Effector memory CD8-positive, alpha-beta T cell (primary cell): ENCODE results near the gene OS9.
A peak's percentile ranks its signal among the peaks of the same experiment; 100 is the strongest.
"Not testable (repeated sequence)": the region's sequence is repeated elsewhere in the genome, so short reads cannot be mapped to it uniquely, and the experiment has no call there.

Experiments
- ATAC-seq: fragments of 150-1000 bp; cut with Tn5 transposase; replicated peaks from 2 replicates; pipeline ENCODE4 v1.10.0; 2021; ENCODE audit warnings: mild to moderate bottlenecking, moderate library complexity
- DNase-seq, 3 experiments: peaks; one replicate each; pipeline ENCODE4 v3.0.0; 2021
- H3K27ac Mint-ChIP-seq, 2 donors: one replicate each; pipeline ENCODE4 v1.8.0; 2022; ENCODE audit warnings: mild to moderate bottlenecking in 2 of 2, mixed read lengths in 2 of 2, moderate library complexity in 2 of 2
- H3K27me3 Mint-ChIP-seq, 2 donors: one replicate each; pipeline ENCODE4 v1.8.0; 2022; ENCODE audit warnings: mixed read lengths in 2 of 2
- H3K36me3 Mint-ChIP-seq: one replicate; pipeline ENCODE4 v1.8.0; 2022; ENCODE audit warnings: mild to moderate bottlenecking, moderate library complexity, mixed read lengths; ENCODE audit not compliant: insufficient read depth
- H3K4me1 Mint-ChIP-seq, 2 donors: one replicate each; pipeline ENCODE4 v1.8.0; 2022; ENCODE audit warnings: low read depth in 2 of 2, mixed read lengths in 2 of 2
- H3K4me3 Mint-ChIP-seq, 2 donors: one replicate each; pipeline ENCODE4 v1.8.0; 2022; ENCODE audit warnings: mild to moderate bottlenecking in 2 of 2, mixed read lengths in 2 of 2, moderate library complexity in 2 of 2
- H3K9me3 Mint-ChIP-seq, 2 donors: one replicate each; pipeline ENCODE4 v1.8.0; 2022; ENCODE audit warnings: mixed read lengths in 2 of 2
- total RNA-seq, 9 experiments: gene quantifications; one replicate each; lab custom pipeline; 2026; lab: John Stamatoyannopoulos, UW

The OS9 gene, protein sequence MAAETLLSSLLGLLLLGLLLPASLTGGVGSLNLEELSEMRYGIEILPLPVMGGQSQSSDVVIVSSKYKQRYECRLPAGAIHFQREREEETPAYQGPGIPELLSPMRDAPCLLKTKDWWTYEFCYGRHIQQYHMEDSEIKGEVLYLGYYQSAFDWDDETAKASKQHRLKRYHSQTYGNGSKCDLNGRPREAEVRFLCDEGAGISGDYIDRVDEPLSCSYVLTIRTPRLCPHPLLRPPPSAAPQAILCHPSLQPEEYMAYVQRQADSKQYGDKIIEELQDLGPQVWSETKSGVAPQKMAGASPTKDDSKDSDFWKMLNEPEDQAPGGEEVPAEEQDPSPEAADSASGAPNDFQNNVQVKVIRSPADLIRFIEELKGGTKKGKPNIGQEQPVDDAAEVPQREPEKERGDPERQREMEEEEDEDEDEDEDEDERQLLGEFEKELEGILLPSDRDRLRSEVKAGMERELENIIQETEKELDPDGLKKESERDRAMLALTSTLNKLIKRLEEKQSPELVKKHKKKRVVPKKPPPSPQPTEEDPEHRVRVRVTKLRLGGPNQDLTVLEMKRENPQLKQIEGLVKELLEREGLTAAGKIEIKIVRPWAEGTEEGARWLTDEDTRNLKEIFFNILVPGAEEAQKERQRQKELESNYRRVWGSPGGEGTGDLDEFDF
- total RNA-seq, result 186 to 246 (median 205) reads per million in 9 experiments

GRCh38 chr12:57693659-57694458 is at the start of gene OS9:
TSS of gene OS9 (plus strand) at chr12:57694132. CDS start at chr12:57694162, 30 bp downstream.
- Mint-ChIP-seq H3K9me3 (no peaks in the 10 kb centered on the region), H3K4me3 (no peak within 1 kb of the TSS), H3K27me3 (peaks cover 13 to 22% of the 10 kb centered on the region in 2 donors)

DNA sequence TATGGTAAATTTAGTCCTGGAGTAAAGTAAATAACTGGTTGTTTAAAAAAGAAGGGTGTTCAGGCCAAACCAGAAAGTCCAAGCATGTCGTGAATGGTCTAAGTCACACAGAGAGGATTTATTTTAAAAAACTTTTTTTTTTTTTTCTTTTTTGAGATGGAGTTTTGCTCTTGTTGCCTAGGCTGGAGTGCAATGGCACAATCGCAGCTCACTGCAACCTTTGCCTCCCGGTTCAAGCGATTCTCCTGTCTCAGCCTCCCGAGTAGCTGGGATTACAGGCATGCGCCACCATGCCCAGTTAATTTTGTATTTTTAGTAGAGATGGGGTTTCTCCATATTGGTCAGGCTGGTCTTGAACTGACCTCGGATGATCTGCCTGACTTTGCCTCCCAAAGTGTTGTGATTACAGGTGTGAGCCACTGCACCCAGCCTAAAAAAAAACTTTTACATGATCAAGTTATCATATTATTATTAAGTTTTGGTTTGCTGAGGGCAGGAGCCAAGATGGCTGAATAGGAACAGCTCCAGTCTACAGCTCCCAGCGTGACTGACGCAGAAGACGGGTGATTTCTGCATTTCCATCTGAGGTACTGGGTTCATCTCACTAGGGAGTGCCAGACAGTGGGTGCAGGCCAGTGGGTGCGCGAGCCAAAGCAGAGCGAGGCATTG is 47.8 kb upstream of the OS9 start:
- not testable (repeated sequence) for ATAC-seq, H3K4me1 Mint-ChIP-seq, H3K9me3 Mint-ChIP-seq, H3K27ac Mint-ChIP-seq, H3K36me3 Mint-ChIP-seq, H3K4me3 Mint-ChIP-seq, DNase-seq
- peaks cover 14 to 15% of the 10 kb centered on the region in 2 donors for H3K27me3 Mint-ChIP-seq

More at GRCh38 chr12:57693659-57694458, at the start of gene OS9:
- Mint-ChIP-seq H3K4me1 (peaks cover 6 to 7% of the 10 kb centered on the region in 2 donors), H3K36me3 (peaks cover 19% of the 10 kb centered on the region), H3K27ac (no peak within 1 kb of the TSS)
- DNase-seq (peak; percentile 92 to 95 (median 92)), ATAC-seq (peak; percentile 93)

DNA sequence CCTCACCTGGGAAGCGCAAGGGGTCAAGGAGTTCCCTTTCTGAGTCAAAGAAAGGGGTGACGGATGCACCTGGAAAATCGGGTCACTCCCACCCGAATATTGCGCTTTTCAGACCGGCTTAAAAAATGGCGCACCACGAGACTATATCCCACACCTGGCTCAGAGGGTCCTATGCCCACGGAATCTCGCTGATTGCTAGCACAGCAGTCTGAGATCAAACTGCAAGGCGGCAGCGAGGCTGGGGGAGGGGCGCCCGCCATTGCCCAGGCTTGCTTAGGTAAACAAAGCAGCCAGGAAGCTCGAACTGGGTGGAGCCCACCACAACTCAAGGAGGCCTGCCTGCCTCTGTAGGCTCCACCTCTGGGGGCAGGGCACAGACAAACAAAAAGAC is 47.3 kb upstream of the OS9 start:
- not testable (repeated sequence) for H3K9me3 Mint-ChIP-seq, H3K4me1 Mint-ChIP-seq, H3K36me3 Mint-ChIP-seq, DNase-seq, ATAC-seq, H3K4me3 Mint-ChIP-seq, H3K27ac Mint-ChIP-seq
- peaks cover 10% of the 10 kb centered on the region in 2 donors for H3K27me3 Mint-ChIP-seq

DNA sequence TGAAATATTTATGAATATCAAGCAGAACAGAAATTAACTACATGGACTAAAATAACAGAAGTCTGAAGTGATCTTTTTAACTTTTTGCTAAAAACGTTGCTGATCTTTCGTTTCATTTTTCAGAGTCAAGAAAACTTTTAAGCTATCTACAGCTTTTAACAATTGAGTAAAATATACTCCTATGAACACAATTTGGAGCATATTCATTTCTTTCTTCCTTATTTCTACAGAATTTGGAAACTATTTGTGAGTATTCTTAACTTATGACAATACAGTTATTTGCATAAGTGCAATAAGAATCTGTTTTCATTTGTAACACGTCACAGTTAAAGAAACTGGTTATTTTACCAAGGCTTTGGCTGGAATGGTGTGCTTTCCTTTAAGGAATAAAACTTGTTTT is 39.9 kb upstream of the OS9 start:
- H3K4me3 Mint-ChIP-seq, result no peak overlapping the region
- DNase-seq, result no peak
- H3K27me3 Mint-ChIP-seq, result peaks cover 15 to 16% of the 10 kb centered on the region in 2 donors
- no peaks in the 10 kb centered on the region for H3K4me1 Mint-ChIP-seq
- no peaks in the 10 kb centered on the region for H3K36me3 Mint-ChIP-seq
- H3K9me3 Mint-ChIP-seq, result peaks cover 0 to 1% of the 10 kb centered on the region in 2 donors
- ATAC-seq, result no peak
- H3K27ac Mint-ChIP-seq, result no peak overlapping the region

DNA sequence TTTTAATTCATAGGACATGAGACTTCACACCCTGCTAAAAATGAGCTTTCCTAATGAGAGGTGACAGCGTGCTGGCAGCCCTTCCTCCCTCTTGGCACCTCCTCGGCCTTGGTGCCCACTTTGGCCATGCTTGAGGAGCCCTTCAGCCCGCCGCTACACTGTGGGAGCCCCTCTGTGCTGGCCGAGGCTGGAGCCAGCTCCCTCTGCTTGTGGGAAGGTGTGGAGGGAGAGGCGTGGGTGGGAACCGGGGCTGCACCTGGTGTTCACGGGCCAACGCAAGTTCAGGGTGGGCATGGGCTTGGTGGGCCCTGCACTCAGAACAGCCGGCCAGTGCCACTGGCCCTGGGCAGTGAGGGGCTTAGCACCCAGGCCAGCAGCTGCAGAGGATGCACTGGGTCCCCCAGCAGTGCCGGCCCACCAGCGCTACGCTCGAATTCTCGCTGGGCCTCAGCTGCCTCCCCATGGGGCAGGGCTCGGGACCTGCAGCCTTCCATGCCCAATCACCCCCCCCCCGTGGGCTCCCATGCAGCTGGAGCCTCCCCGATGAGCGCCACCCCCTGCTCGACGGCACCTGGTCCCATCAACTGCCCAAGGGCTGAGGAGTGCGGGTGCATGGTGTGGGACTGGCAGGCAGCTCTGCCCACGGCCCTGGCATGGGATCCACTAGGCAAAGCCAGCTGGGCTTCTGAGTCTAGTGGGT is 38.2 kb upstream of the OS9 start:
- Mint-ChIP-seq H3K4me1 (no peaks in the 10 kb centered on the region), H3K9me3 (peaks cover 0 to 1% of the 10 kb centered on the region in 2 donors), H3K27me3 (peaks cover 13 to 24% of the 10 kb centered on the region in 2 donors), H3K27ac (no peak overlapping the region), H3K4me3 (no peak overlapping the region), H3K36me3 (no peaks in the 10 kb centered on the region)
- ATAC-seq, result no peak
- DNase-seq, result no peak

GRCh38 chr12:57656408-57656807 is 37.5 kb upstream of the OS9 start:
- H3K4me1 Mint-ChIP-seq, H3K4me3 Mint-ChIP-seq, H3K27ac Mint-ChIP-seq, ATAC-seq, H3K36me3 Mint-ChIP-seq, H3K9me3 Mint-ChIP-seq, DNase-seq: not testable (repeated sequence)
- peaks cover 13 to 24% of the 10 kb centered on the region in 2 donors for H3K27me3 Mint-ChIP-seq

- Mint-ChIP-seq H3K4me1 (no peaks in the 10 kb centered on the region), H3K4me3 (no peak overlapping the region), H3K36me3 (no peaks in the 10 kb centered on the region), H3K27me3 (peaks cover 13 to 24% of the 10 kb centered on the region in 2 donors), H3K27ac (no peak overlapping the region), H3K9me3 (peaks cover 0 to 1% of the 10 kb centered on the region in 2 donors)
- ATAC-seq (no peak), DNase-seq (no peak)
Observed at GRCh38 chr12:57657744-57658143, 36.2 kb upstream of the OS9 start.

GRCh38 chr12:57658890-57659289 is 35.0 kb upstream of the OS9 start:
- no peak overlapping the region for H3K4me3 Mint-ChIP-seq
- no peaks in the 10 kb centered on the region for H3K36me3 Mint-ChIP-seq
- no peak overlapping the region for H3K27ac Mint-ChIP-seq
- H3K9me3 Mint-ChIP-seq, result no peaks in the 10 kb centered on the region
- DNase-seq (no peak), ATAC-seq (no peak)
- peaks cover 13 to 24% of the 10 kb centered on the region in 2 donors for H3K27me3 Mint-ChIP-seq
- H3K4me1 Mint-ChIP-seq, result no peaks in the 10 kb centered on the region

DNA sequence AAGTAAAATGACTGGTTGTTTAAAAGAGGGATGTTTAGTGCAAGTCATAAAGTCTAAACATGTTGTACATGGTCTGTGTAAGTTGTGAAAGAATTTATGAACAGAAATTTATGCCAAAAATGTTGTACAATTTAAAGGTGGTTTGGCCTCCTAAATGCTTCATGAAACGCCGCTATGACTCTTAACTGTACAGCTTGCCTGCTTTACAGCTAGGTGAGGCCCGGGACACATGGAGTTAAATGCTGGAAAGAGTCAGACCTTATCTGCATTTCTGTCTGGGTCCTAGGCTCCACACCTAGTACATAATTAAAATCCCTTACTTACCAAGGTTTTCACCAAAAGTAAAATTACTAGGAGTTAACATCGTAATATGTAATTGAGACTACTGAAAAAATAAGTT is 32.6 kb upstream of the OS9 start:
- Mint-ChIP-seq H3K9me3 (no peaks in the 10 kb centered on the region), H3K4me3 (no peak overlapping the region), H3K4me1 (no peaks in the 10 kb centered on the region), H3K27ac (no peak overlapping the region), H3K36me3 (no peaks in the 10 kb centered on the region), H3K27me3 (peaks cover 13 to 22% of the 10 kb centered on the region in 2 donors)
- no peak for DNase-seq
- ATAC-seq, result no peak

GRCh38 chr12:57665066-57665820 is 28.7 kb upstream of the OS9 start:
- not testable (repeated sequence) for H3K4me1 Mint-ChIP-seq, H3K9me3 Mint-ChIP-seq, H3K27me3 Mint-ChIP-seq, H3K4me3 Mint-ChIP-seq, ATAC-seq, H3K27ac Mint-ChIP-seq, H3K36me3 Mint-ChIP-seq, DNase-seq

- Mint-ChIP-seq H3K4me1 (no peaks in the 10 kb centered on the region), H3K27ac (no peak overlapping the region), H3K36me3 (no peaks in the 10 kb centered on the region), H3K9me3 (no peaks in the 10 kb centered on the region), H3K27me3 (peaks cover 6 to 9% of the 10 kb centered on the region in 2 donors), H3K4me3 (no peak overlapping the region)
- no peak for DNase-seq
- ATAC-seq, result no peak
Observed at GRCh38 chr12:57666897-57667296, 27.0 kb upstream of the OS9 start.

DNA sequence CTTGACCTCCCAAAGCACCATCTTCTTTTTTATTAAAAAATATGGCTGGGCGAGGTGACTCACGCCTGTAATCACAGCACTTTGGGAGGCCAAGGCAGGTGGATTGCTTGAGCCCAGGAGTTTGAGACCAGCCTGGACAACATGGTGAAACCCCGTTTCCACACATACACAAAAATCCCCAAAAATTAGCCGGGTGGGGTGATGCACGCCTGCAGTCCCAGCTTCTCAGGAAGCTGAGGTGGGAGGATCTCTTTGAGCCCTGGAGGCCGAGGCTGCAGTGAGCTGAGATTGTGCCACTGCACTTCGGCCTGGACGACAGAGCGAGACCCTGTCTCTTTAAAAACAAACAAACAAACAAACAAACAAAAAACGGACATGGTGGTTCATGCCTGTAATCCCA is 24.2 kb upstream of the OS9 start:
- peaks cover 15 to 23% of the 10 kb centered on the region in 2 donors for H3K27me3 Mint-ChIP-seq
- H3K9me3 Mint-ChIP-seq, H3K27ac Mint-ChIP-seq, DNase-seq, H3K4me3 Mint-ChIP-seq, H3K4me1 Mint-ChIP-seq, ATAC-seq, H3K36me3 Mint-ChIP-seq: not testable (repeated sequence)
